KG1 (cell line): ENCODE data around the gene HAS3.
"Not testable (repeated sequence)": the region's sequence is repeated elsewhere in the genome, so short reads cannot be mapped to it uniquely, and the experiment has no call there.

ENCODE experiments used
- DNase-seq: peaks from one replicate; lab custom pipeline; 2025; lab: John Stamatoyannopoulos, UW

HAS3 gene

GRCh38 chr16:69149621-69150020 is 44.2 kb downstream of the HAS3 start:
- DNase-seq, result not testable (repeated sequence)

GRCh38 chr16:69150146-69150865 is 44.9 kb downstream of the HAS3 start:
- DNase-seq, result peak; percentile 56

GRCh38 chr16:69157196-69157595 is 51.7 kb downstream of the HAS3 start:
- DNase-seq, result no peak

GRCh38 chr16:69160192-69160591 is 54.7 kb downstream of the HAS3 start:
- no peak for DNase-seq

GRCh38 chr16:69165584-69165983 is 60.1 kb downstream of the HAS3 start:
- DNase-seq, result no peak

- no peak for DNase-seq
These were observed 60.9 kb downstream of the HAS3 start for GRCh38 chr16:69166221-69166833.

GRCh38 chr16:69166946-69167930 is 61.8 kb downstream of the HAS3 start:
- no peak for DNase-seq
